ENCODE data around the gene ACTL7B. TPM values are rescaled to one million over a fixed set of nuclear protein-coding genes. Genes with fewer than 3 reads are reported as not detected.

Gene ACTL7B
- polyA plus RNA-seq, 1 of the 3 experiments (the other 2 are of a cell fraction), result 0.07 TPM

GRCh38 chr9:108869092-108869725, 13.4 kb upstream of the ACTL7B start (continued):
- no peak for TF ChIP-seq REST (IDR thresholded peaks at IDR 0.05; ENCODE audit: low read depth, low read length)
- TF ChIP-seq CTCF (IDR thresholded peaks at IDR 0.05), result no peak
- no peak for TF ChIP-seq POLR2AphosphoS5 (IDR thresholded peaks at IDR 0.05; ENCODE audit: low read depth, low read length)
- TF ChIP-seq YY1 (IDR thresholded peaks at IDR 0.05; ENCODE audit: low read depth), result no peak

DNA sequence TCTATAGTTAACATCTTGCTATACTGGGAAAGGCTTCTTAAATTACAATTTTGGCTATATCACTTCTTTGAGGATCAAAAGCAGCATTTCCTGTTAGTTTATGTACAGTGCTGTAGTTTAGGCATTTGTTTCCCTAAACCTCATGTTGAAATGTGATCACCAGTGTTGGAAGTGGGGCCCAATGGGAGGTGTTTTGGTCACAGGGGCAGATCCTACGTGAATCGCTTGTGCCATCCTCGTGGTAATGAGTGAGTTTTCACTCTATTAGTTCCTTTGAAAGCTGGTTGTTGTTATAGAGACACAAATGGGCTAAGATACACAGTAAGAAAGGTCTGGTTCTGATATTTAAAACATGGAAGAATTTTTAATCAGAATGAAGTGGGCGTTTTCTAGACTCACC, 12.0 kb upstream of the ACTL7B start:
- no peak overlapping the region for H2AFZ ChIP-seq (ENCODE audit: low read depth)
- H3K9me2 ChIP-seq, result no peaks in the 10 kb centered on the region
- no peak overlapping the region for H3K4me3 ChIP-seq (ENCODE audit: low read depth in 2 of 2, low read length in 1 of 2)
- no peaks in the 10 kb centered on the region for H3K79me2 ChIP-seq (ENCODE audit: insufficient read depth)
- no peak for DNase-seq
- peaks cover 20 to 42% of the 10 kb centered on the region in 2 experiments for H3K36me3 ChIP-seq (replicated peaks in 1 of 2; ENCODE audit: control insufficient read depth in 1 of 2, insufficient read depth in 2 of 2, low read length in 1 of 2)
- ChIA-PET CTCF (no interaction called here), POLR2A (no interaction called here)
- H3K27ac ChIP-seq (ENCODE audit: low read depth in 2 of 2, low read length in 1 of 2), result no peak overlapping the region
- no peak overlapping the region for H3K4me2 ChIP-seq
- WGBS (ENCODE audit: low lambda C conversion rate), result 97% methylated on average over 4 of the region's 4 CpGs
- H4K20me1 ChIP-seq (ENCODE audit: insufficient read depth), result no peaks in the 10 kb centered on the region
- H3F3A ChIP-seq (replicated peaks; ENCODE audit: insufficient read depth), result no peaks in the 10 kb centered on the region
- TF ChIP-seq NRF1 (IDR thresholded peaks at IDR 0.05; ENCODE audit: low read depth, low read length) (no peak), EZH2phosphoT487 (IDR thresholded peaks at IDR 0.05; ENCODE audit: borderline replicate concordance, low read depth) (no peak), CHD2 (IDR thresholded peaks at IDR 0.05; ENCODE audit: low read length, partially characterized antibody) (no peak), CTCF (IDR thresholded peaks at IDR 0.05) (no peak), RFX5 (IDR thresholded peaks at IDR 0.05; ENCODE audit: low read length) (no peak), RAD21 (IDR thresholded peaks at IDR 0.05; ENCODE audit: low read length) (no peak), EP300 (IDR thresholded peaks at IDR 0.05; ENCODE audit: borderline replicate concordance in 1 of 2, low read depth in 1 of 2, low read length in 1 of 2) (no peak), POLR2AphosphoS5 (IDR thresholded peaks at IDR 0.05; ENCODE audit: low read depth, low read length) (no peak), SMC3 (IDR thresholded peaks at IDR 0.05; ENCODE audit: low read depth, low read length) (no peak), YY1 (IDR thresholded peaks at IDR 0.05; ENCODE audit: low read depth) (no peak), RCOR1 (IDR thresholded peaks at IDR 0.05; ENCODE audit: low read length) (no peak)
- TF ChIP-seq, protein P1, sequence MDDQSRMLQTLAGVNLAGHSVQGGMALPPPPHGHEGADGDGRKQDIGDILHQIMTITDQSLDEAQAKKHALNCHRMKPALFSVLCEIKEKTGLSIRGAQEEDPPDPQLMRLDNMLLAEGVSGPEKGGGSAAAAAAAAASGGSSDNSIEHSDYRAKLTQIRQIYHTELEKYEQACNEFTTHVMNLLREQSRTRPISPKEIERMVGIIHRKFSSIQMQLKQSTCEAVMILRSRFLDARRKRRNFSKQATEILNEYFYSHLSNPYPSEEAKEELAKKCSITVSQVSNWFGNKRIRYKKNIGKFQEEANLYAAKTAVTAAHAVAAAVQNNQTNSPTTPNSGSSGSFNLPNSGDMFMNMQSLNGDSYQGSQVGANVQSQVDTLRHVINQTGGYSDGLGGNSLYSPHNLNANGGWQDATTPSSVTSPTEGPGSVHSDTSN (IDR thresholded peaks at IDR 0.05), result no peak
- H3K27me3 ChIP-seq (ENCODE audit: insufficient read depth), result no peaks in the 10 kb centered on the region
- no peaks in the 10 kb centered on the region for H3K9me3 ChIP-seq
- H3K4me1 ChIP-seq (ENCODE audit: control insufficient read depth in 1 of 2, insufficient read depth in 2 of 2, low read depth in 1 of 2, low read length in 1 of 2), result no peaks in the 10 kb centered on the region
- no peak overlapping the region for H3K9ac ChIP-seq
